Stimulated activated CD8-positive, alpha-beta memory T cell treated with anti-CD3 and anti-CD28 coated beads, Interleukin-2, amount 100 ng/mL, for 48 hours (primary cell): Measurements from ENCODE around the gene PTCD1.

ENCODE experiments used
- DNase-seq, 2 donors: peaks; one replicate each; pipeline ENCODE4 v3.0.0-alpha.2; 2020; ENCODE audit warnings: low read depth in 2 of 2

PTCD1 gene

GRCh38 chr7:99438573-99439480 is at the start of gene PTCD1, which contains the start of gene CPSF4:
Gene PTCD1 (minus strand): TSS chr7:99438798. CDS start chr7:99435242, 3,556 bp downstream.
Gene CPSF4 (plus strand): TSS chr7:99438943. CDS start chr7:99439083, 140 bp downstream.
- peak; percentile 91 to 92 for DNase-seq

GRCh38 chr7:99485094-99485493 is 46.5 kb upstream of the PTCD1 start:
- DNase-seq: no peak

- DNase-seq: no peak
Measured at GRCh38 chr7:99478464-99479440, 40.2 kb upstream of the PTCD1 start.

- DNase-seq: no peak
Measured at GRCh38 chr7:99476107-99476506, 37.5 kb upstream of the PTCD1 start.

GRCh38 chr7:99473315-99473596 is 34.7 kb upstream of the PTCD1 start:
- DNase-seq: no peak

GRCh38 chr7:99472561-99473314 is 34.1 kb upstream of the PTCD1 start, which contains the start of gene ZNF789:
Gene ZNF789 (plus strand): TSS chr7:99472890. CDS start chr7:99476457, 3,567 bp downstream.
- peak; percentile 97 for DNase-seq

- DNase-seq: no peak
Measured at GRCh38 chr7:99469381-99470065, 30.9 kb upstream of the PTCD1 start.

GRCh38 chr7:99468336-99468918 is 29.8 kb upstream of the PTCD1 start:
- no peak for DNase-seq

- DNase-seq: no peak
Measured at GRCh38 chr7:99465421-99465768, 26.8 kb upstream of the PTCD1 start.

GRCh38 chr7:99461221-99461620 is 22.6 kb upstream of the PTCD1 start:
- DNase-seq: no peak

- DNase-seq: no peak
Measured at GRCh38 chr7:99460651-99461050, 22.1 kb upstream of the PTCD1 start.

- DNase-seq: no peak
Measured at GRCh38 chr7:99459087-99459486, 20.5 kb upstream of the PTCD1 start.

GRCh38 chr7:99457650-99458493 is 19.3 kb upstream of the PTCD1 start:
- DNase-seq: no peak

GRCh38 chr7:99457050-99457649 is 18.6 kb upstream of the PTCD1 start:
- DNase-seq: no peak

- no peak for DNase-seq
Measured at GRCh38 chr7:99456288-99456687, 17.7 kb upstream of the PTCD1 start.

- DNase-seq: no peak
Measured at GRCh38 chr7:99455874-99456273, 17.3 kb upstream of the PTCD1 start.

GRCh38 chr7:99453105-99453504 is 14.5 kb upstream of the PTCD1 start:
- no peak for DNase-seq

- DNase-seq: no peak
Measured at GRCh38 chr7:99452541-99452940, 13.9 kb upstream of the PTCD1 start.

- DNase-seq: no peak
Measured at GRCh38 chr7:99451936-99452335, 13.3 kb upstream of the PTCD1 start.
